ENCODE data around the gene GNA14. TPM values are rescaled to one million over a fixed set of nuclear protein-coding genes. Genes with fewer than 3 reads are reported as not detected.

The GNA14 gene
- total RNA-seq, 1 experiment from 2014 or later = not detected

GRCh38 chr9:77588271-77588937, 59.7 kb downstream of the GNA14 start:
- H3K36me3 Mint-ChIP-seq (ENCODE audit: insufficient read depth, unreplicated experiment) = no peaks in the 10 kb centered on the region
- H3K27ac Mint-ChIP-seq (ENCODE audit: low read depth, unreplicated experiment) = peak overlapping the region; percentile 2
- DNase-seq (ENCODE audit: unreplicated experiment) = peak; percentile 67
- no peaks in the 10 kb centered on the region for H3K27me3 Mint-ChIP-seq (ENCODE audit: insufficient read depth, unreplicated experiment)
- H3K4me1 Mint-ChIP-seq (ENCODE audit: insufficient read depth, unreplicated experiment) = peaks cover 21% of the 10 kb centered on the region
- H3K9me3 Mint-ChIP-seq (ENCODE audit: unreplicated experiment) = no peaks in the 10 kb centered on the region
- TF ChIP-seq, protein P1, sequence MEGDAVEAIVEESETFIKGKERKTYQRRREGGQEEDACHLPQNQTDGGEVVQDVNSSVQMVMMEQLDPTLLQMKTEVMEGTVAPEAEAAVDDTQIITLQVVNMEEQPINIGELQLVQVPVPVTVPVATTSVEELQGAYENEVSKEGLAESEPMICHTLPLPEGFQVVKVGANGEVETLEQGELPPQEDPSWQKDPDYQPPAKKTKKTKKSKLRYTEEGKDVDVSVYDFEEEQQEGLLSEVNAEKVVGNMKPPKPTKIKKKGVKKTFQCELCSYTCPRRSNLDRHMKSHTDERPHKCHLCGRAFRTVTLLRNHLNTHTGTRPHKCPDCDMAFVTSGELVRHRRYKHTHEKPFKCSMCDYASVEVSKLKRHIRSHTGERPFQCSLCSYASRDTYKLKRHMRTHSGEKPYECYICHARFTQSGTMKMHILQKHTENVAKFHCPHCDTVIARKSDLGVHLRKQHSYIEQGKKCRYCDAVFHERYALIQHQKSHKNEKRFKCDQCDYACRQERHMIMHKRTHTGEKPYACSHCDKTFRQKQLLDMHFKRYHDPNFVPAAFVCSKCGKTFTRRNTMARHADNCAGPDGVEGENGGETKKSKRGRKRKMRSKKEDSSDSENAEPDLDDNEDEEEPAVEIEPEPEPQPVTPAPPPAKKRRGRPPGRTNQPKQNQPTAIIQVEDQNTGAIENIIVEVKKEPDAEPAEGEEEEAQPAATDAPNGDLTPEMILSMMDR (IDR thresholded peaks at IDR 0.05; ENCODE audit: unreplicated experiment) = no peak
- CTCF ChIA-PET = no interaction called here
- intact Hi-C loops (cut with micrococcal nuclease) = no loop called here
- POLR2A ChIA-PET = interaction anchor here (1.0 kb wide), 1 partner anchor 13 kb away, joined by 4 read pairs; no protein-coding TSS in a partner anchor
- no peak overlapping the region for H3K4me3 Mint-ChIP-seq (ENCODE audit: unreplicated experiment)
- BruUV-seq (replicated peaks) = no TSS peak

- peaks cover 5% of the 10 kb centered on the region for H3K27me3 Mint-ChIP-seq (ENCODE audit: insufficient read depth, unreplicated experiment)
- POLR2A ChIA-PET = no interaction called here
- TF ChIP-seq, protein P1 (IDR thresholded peaks at IDR 0.05; ENCODE audit: unreplicated experiment) = no peak
- H3K36me3 Mint-ChIP-seq (ENCODE audit: insufficient read depth, unreplicated experiment) = no peaks in the 10 kb centered on the region
- no TSS peak for BruUV-seq (replicated peaks)
- H3K27ac Mint-ChIP-seq (ENCODE audit: low read depth, unreplicated experiment) = peak overlapping the region; percentile 2
- CTCF ChIA-PET = no interaction called here
- no peaks in the 10 kb centered on the region for H3K9me3 Mint-ChIP-seq (ENCODE audit: unreplicated experiment)
- intact Hi-C loops (cut with micrococcal nuclease) = no loop called here
- H3K4me1 Mint-ChIP-seq (ENCODE audit: insufficient read depth, unreplicated experiment) = peaks cover 22% of the 10 kb centered on the region
- DNase-seq (ENCODE audit: unreplicated experiment) = no peak
- H3K4me3 Mint-ChIP-seq (ENCODE audit: unreplicated experiment) = no peak overlapping the region
These were observed 60.3 kb downstream of the GNA14 start for GRCh38 chr9:77587851-77588250.

- no peaks in the 10 kb centered on the region for H3K9me3 Mint-ChIP-seq (ENCODE audit: unreplicated experiment)
- H3K4me3 Mint-ChIP-seq (ENCODE audit: unreplicated experiment) = no peak overlapping the region
- no TSS peak for BruUV-seq (replicated peaks)
- ChIA-PET CTCF (interaction anchor here (0.6 kb wide), 2 partner anchors 10 to 508 kb away, joined by 3 to 4 read pairs; no protein-coding TSS in a partner anchor), POLR2A (interaction anchor here (1.5 kb wide), 1 partner anchor 11 kb away, joined by 3 read pairs; no protein-coding TSS in a partner anchor)
- no peak for DNase-seq (ENCODE audit: unreplicated experiment)
- H3K27ac Mint-ChIP-seq (ENCODE audit: low read depth, unreplicated experiment) = no peak overlapping the region
- H3K4me1 Mint-ChIP-seq (ENCODE audit: insufficient read depth, unreplicated experiment) = peaks cover 22% of the 10 kb centered on the region
- H3K27me3 Mint-ChIP-seq (ENCODE audit: insufficient read depth, unreplicated experiment) = peaks cover 13% of the 10 kb centered on the region
- intact Hi-C loops (cut with micrococcal nuclease) = no loop called here
- H3K36me3 Mint-ChIP-seq (ENCODE audit: insufficient read depth, unreplicated experiment) = no peaks in the 10 kb centered on the region
- TF ChIP-seq, protein P1 (IDR thresholded peaks at IDR 0.05; ENCODE audit: unreplicated experiment) = no peak
These were observed 61.1 kb downstream of the GNA14 start for GRCh38 chr9:77587042-77587441.

GRCh38 chr9:77586591-77586990, 61.5 kb downstream of the GNA14 start:
- Mint-ChIP-seq H3K9me3 (ENCODE audit: unreplicated experiment) (no peaks in the 10 kb centered on the region), H3K4me3 (ENCODE audit: unreplicated experiment) (no peak overlapping the region), H3K4me1 (ENCODE audit: insufficient read depth, unreplicated experiment) (peaks cover 22% of the 10 kb centered on the region), H3K36me3 (ENCODE audit: insufficient read depth, unreplicated experiment) (no peaks in the 10 kb centered on the region), H3K27me3 (ENCODE audit: insufficient read depth, unreplicated experiment) (peaks cover 17% of the 10 kb centered on the region), H3K27ac (ENCODE audit: low read depth, unreplicated experiment) (no peak overlapping the region)
- POLR2A ChIA-PET = interaction anchor here (0.7 to 1.5 kb wide), 2 partner anchors 10 to 620 kb away, joined by 3 read pairs; no protein-coding TSS in a partner anchor
- CTCF ChIA-PET = interaction anchor here (0.6 kb wide), 2 partner anchors 10 to 508 kb away, joined by 3 to 4 read pairs; no protein-coding TSS in a partner anchor
- BruUV-seq (replicated peaks) = no TSS peak
- TF ChIP-seq, protein P1 (IDR thresholded peaks at IDR 0.05; ENCODE audit: unreplicated experiment) = no peak
- intact Hi-C loops (cut with micrococcal nuclease) = no loop called here
- no peak for DNase-seq (ENCODE audit: unreplicated experiment)

Data from MCF 10A (cell line).